Measurements from ENCODE around the gene OVCA2. TPM values are rescaled to one million over a fixed set of nuclear protein-coding genes. Genes with fewer than 3 reads are reported as not detected.
A peak's percentile ranks its signal among the peaks of the same experiment; 100 is the strongest.

The OVCA2 gene
- total RNA-seq, 1 experiment from 2014 or later = 42.5 TPM

DNA sequence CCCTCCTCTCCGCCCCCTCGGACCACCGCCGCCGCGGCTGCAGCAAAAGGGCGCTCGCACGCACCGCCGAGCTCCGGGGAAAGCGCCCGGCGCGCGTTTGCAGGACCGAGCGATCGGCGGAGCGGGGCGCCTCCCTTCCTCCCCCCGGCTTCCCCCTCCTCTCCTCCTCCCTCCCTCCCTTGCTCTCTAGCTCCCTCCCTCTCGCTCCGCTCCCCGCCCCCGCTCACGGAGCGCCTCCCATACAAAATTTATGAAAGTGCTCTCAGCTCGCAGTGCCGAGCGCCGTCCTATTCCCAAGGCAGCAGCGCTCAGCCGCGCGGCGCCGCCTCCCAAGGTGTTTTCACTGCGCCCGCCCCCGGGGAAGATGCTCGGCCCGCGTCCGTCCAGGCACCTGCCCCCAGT lies 16.6 kb upstream of the OVCA2 start, which contains the start of gene RTN4RL1:
TSS of gene RTN4RL1 (minus strand) at position 115 of the 402 bp plus-strand sequence. CDS start 469 bp downstream, outside the sequence.
- no peaks in the 10 kb centered on the region for H3K9me3 ChIP-seq (ENCODE audit: control insufficient read depth, insufficient read depth, low read depth, low read length)
- POLR2A ChIA-PET = interaction anchor here (0.5 kb wide), 1 partner anchor 21 kb away, joined by 4 read pairs; no protein-coding TSS in a partner anchor
- no peaks in the 10 kb centered on the region; the same call in 1 of the 2 replicates for H3K36me3 ChIP-seq (ENCODE audit: control insufficient read depth, insufficient read depth, low read length)
- TF ChIP-seq, protein P1, sequence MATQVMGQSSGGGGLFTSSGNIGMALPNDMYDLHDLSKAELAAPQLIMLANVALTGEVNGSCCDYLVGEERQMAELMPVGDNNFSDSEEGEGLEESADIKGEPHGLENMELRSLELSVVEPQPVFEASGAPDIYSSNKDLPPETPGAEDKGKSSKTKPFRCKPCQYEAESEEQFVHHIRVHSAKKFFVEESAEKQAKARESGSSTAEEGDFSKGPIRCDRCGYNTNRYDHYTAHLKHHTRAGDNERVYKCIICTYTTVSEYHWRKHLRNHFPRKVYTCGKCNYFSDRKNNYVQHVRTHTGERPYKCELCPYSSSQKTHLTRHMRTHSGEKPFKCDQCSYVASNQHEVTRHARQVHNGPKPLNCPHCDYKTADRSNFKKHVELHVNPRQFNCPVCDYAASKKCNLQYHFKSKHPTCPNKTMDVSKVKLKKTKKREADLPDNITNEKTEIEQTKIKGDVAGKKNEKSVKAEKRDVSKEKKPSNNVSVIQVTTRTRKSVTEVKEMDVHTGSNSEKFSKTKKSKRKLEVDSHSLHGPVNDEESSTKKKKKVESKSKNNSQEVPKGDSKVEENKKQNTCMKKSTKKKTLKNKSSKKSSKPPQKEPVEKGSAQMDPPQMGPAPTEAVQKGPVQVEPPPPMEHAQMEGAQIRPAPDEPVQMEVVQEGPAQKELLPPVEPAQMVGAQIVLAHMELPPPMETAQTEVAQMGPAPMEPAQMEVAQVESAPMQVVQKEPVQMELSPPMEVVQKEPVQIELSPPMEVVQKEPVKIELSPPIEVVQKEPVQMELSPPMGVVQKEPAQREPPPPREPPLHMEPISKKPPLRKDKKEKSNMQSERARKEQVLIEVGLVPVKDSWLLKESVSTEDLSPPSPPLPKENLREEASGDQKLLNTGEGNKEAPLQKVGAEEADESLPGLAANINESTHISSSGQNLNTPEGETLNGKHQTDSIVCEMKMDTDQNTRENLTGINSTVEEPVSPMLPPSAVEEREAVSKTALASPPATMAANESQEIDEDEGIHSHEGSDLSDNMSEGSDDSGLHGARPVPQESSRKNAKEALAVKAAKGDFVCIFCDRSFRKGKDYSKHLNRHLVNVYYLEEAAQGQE (IDR thresholded peaks at IDR 0.05; ENCODE audit: insufficient read depth in 1 of 2, low read depth in 2 of 2, low read length in 1 of 2) = no peak
- intact Hi-C loops (cut with micrococcal nuclease; ENCODE audit: unreplicated experiment) = no loop called here
- H3K27me3 ChIP-seq (ENCODE audit: control insufficient read depth, insufficient read depth, low read length) = no peaks in the 10 kb centered on the region; the same call in 1 of the 2 replicates
- no peaks in the 10 kb centered on the region for H3K4me1 ChIP-seq (ENCODE audit: control insufficient read depth, insufficient read depth, low read length)
- DNase-seq (ENCODE audit: low read depth, low spot score) (no peak), ATAC-seq (peak; percentile 42)
- CTCF ChIA-PET = interaction anchor here (2.6 kb wide), 1 partner anchor 116 kb away, joined by 22 read pairs; no protein-coding TSS in a partner anchor
- peak within 1 kb of the TSS; percentile 38 to 44 for H3K4me3 ChIP-seq (ENCODE audit: low read depth in 2 of 2, low read length in 2 of 2)
- no peak within 1 kb of the TSS for H3K27ac ChIP-seq (ENCODE audit: low read length)
- in situ Hi-C loops (cut with HindIII; ENCODE audit: low pct_unique_long_range_greater_than_20kb, low sequenced_read_pairs) = no loop called here
- no TSS peak for BruUV-seq (replicated peaks)

DNA sequence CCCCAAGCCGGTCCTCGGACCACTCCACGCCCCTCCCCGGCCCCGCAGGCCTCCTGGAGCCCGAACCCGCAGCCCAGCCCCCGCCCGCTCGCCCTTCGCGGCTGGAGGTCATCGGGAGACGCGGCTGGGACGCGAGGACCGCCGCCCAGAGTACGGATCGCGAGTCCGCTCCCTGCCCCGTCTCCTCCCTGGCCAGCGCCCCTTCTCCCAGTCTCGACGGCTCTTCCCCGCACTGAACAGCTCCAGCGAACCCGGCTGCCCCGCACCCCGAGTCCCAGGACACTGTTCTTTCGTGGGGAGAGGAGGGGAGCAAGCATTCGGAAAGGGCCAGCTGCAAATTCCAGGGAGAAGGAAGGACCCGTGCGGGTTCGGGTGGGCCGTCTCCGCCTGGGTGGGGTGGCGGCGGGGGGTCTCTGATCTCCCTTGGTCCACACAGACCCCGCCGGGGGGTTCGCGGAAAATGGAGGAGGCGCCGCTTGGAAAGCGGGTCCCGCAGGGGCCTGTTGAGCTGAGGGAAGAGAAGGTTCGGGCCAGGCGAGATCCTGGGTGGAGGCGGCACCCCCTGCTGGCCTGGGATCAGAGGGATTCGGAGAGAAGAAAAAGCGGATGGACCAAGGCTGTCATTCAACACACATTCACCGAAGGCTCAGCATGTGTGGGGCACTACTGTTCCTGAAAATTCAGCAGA lies 16.1 kb upstream of the OVCA2 start:
- H3K27ac ChIP-seq (ENCODE audit: low read length) = no peak overlapping the region
- TF ChIP-seq, protein P2, sequence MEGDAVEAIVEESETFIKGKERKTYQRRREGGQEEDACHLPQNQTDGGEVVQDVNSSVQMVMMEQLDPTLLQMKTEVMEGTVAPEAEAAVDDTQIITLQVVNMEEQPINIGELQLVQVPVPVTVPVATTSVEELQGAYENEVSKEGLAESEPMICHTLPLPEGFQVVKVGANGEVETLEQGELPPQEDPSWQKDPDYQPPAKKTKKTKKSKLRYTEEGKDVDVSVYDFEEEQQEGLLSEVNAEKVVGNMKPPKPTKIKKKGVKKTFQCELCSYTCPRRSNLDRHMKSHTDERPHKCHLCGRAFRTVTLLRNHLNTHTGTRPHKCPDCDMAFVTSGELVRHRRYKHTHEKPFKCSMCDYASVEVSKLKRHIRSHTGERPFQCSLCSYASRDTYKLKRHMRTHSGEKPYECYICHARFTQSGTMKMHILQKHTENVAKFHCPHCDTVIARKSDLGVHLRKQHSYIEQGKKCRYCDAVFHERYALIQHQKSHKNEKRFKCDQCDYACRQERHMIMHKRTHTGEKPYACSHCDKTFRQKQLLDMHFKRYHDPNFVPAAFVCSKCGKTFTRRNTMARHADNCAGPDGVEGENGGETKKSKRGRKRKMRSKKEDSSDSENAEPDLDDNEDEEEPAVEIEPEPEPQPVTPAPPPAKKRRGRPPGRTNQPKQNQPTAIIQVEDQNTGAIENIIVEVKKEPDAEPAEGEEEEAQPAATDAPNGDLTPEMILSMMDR (IDR thresholded peaks at IDR 0.05) = peak; percentile 87
- TF ChIP-seq SIN3A (IDR thresholded peaks at IDR 0.05; ENCODE audit: borderline replicate concordance, insufficient read depth, low read depth, low read length) (no peak), TCF7L2 (IDR thresholded peaks at IDR 0.05; ENCODE audit: low read depth, low read length) (no peak; the same call in 1 of the 2 replicates), POLR2AphosphoS5 (IDR thresholded peaks at IDR 0.05; ENCODE audit: low read depth, low read length) (no peak)
- TF ChIP-seq, protein P1 (IDR thresholded peaks at IDR 0.05; ENCODE audit: insufficient read depth in 1 of 2, low read depth in 2 of 2, low read length in 1 of 2) = no peak
- no peaks in the 10 kb centered on the region for H3K9me3 ChIP-seq (ENCODE audit: control insufficient read depth, insufficient read depth, low read depth, low read length)
- ChIA-PET CTCF (interaction anchor here (2.6 kb wide), 1 partner anchor 117 kb away, joined by 22 read pairs; no protein-coding TSS in a partner anchor), POLR2A (no interaction called here)
- BruUV-seq (replicated peaks) = no TSS peak
- no peak for DNase-seq (ENCODE audit: low read depth, low spot score)
- H3K4me1 ChIP-seq (ENCODE audit: control insufficient read depth, insufficient read depth, low read length) = peaks cover 1% of the 10 kb centered on the region; the same call in 1 of the 2 replicates
- in situ Hi-C loops (cut with HindIII; ENCODE audit: low pct_unique_long_range_greater_than_20kb, low sequenced_read_pairs) = no loop called here
- peak; percentile 62 for ATAC-seq
- H3K4me3 ChIP-seq (ENCODE audit: low read depth in 2 of 2, low read length in 2 of 2) = peak overlapping the region; percentile 38 to 44
- no peaks in the 10 kb centered on the region; the same call in 1 of the 2 replicates for H3K36me3 ChIP-seq (ENCODE audit: control insufficient read depth, insufficient read depth, low read length)
- H3K27me3 ChIP-seq (ENCODE audit: control insufficient read depth, insufficient read depth, low read length) = no peaks in the 10 kb centered on the region; the same call in 1 of the 2 replicates
- intact Hi-C loops (cut with micrococcal nuclease; ENCODE audit: unreplicated experiment) = no loop called here
